MG63 (cell line): ENCODE measurements around the gene NFYC. TPM values are rescaled to one million over a fixed set of nuclear protein-coding genes. Genes with fewer than 3 reads are reported as not detected.

Source experiments
- DNase-seq: peaks from one replicate; pipeline ENCODE4 v3.0.0-alpha.2; 2020
- H3K27me3 ChIP-seq: fragments of 250-450 bp; sonication (Bioruptor Pico); 2 replicates; pipeline ENCODE4 v1.5.1; 2020; ENCODE audit warnings: mild to moderate bottlenecking, moderate library complexity
- H3K36me3 ChIP-seq: fragments of 250-450 bp; sonication (Bioruptor Pico); 2 replicates; pipeline ENCODE4 v1.5.1; 2020; ENCODE audit warnings: mild to moderate bottlenecking, moderate library complexity
- H3K4me3 ChIP-seq: fragments of 250-450 bp; sonication (Bioruptor Pico); 2 replicates; pipeline ENCODE4 v1.5.1; 2020; ENCODE audit warnings: mild to moderate bottlenecking, moderate library complexity
- H3K9me3 ChIP-seq: fragments of 250-450 bp; sonication (Bioruptor Pico); 2 replicates; pipeline ENCODE4 v1.5.1; 2020; ENCODE audit warnings: mild to moderate bottlenecking, moderate library complexity
- total RNA-seq: library from RNA; depleted of rRNA; stranded (reverse); fragments of >200 nt; shearing (Covaris generic); gene quantifications from 2 replicates; pipeline ENCODE4 v1.2.3, GENCODE V29; 2014; ENCODE audit warnings: low replicate concordance

The NFYC gene
- total RNA-seq, 1 experiment from 2014 or later, result 16.4 TPM

- Histone ChIP-seq H3K4me3 (no peak overlapping the region), H3K9me3 (peaks cover 8% of the 10 kb centered on the region), H3K36me3 (no peaks in the 10 kb centered on the region; the same call in 1 of the 2 replicates), H3K27me3 (no peaks in the 10 kb centered on the region)
- DNase-seq, result no peak
These were observed 82.9 kb downstream of the NFYC start for GRCh38 chr1:40774266-40774998.

DNA sequence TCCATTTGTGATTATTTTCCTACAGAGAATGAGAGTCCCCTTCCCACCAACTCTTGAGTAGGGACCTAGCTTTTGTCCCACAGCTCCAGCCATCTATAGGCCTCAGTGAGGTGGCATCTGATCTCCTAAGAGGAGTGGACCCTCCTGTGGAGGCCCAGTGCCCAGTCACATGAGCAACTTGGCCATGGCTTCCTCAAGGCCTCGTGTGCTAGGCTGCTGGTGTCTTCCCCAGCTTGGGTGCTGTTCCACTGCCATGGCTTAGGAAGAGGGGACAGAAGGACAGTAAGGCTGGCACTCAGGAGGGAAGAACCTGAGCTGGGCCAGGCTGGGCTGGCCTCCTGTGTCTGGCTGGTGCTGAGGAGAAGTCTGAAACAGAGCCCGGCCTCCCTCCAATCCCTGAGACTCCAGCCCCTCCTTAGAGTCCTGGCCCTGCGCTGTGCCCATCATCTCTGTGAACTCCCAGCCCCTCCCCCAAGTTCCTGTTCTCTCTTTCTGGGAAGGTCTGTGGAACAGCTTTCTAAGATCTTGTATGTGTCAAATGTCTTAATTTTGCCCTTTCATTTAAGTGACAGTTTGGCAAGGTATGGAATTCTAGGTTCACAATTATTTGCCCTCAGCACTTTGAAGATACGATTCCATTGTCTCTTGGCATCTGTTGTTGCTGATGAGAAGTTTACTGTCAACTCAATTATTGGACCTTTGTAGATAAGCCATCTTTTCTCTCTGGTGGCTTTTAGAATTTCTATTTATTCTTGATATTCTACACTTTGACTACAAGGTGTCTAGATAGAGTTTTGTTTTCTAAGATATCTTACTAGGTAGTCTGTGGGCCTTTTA is 85.0 kb downstream of the NFYC start:
- peaks cover 8% of the 10 kb centered on the region for H3K9me3 ChIP-seq
- H3K36me3 ChIP-seq, result no peaks in the 10 kb centered on the region; the same call in 1 of the 2 replicates
- no peak overlapping the region for H3K4me3 ChIP-seq
- no peaks in the 10 kb centered on the region for H3K27me3 ChIP-seq
- no peak for DNase-seq

GRCh38 chr1:40777224-40777970 is 85.9 kb downstream of the NFYC start:
- Histone ChIP-seq H3K36me3 (no peaks in the 10 kb centered on the region; the same call in 1 of the 2 replicates), H3K27me3 (no peaks in the 10 kb centered on the region), H3K9me3 (peaks cover 8% of the 10 kb centered on the region), H3K4me3 (no peak overlapping the region)
- DNase-seq, result no peak

DNA sequence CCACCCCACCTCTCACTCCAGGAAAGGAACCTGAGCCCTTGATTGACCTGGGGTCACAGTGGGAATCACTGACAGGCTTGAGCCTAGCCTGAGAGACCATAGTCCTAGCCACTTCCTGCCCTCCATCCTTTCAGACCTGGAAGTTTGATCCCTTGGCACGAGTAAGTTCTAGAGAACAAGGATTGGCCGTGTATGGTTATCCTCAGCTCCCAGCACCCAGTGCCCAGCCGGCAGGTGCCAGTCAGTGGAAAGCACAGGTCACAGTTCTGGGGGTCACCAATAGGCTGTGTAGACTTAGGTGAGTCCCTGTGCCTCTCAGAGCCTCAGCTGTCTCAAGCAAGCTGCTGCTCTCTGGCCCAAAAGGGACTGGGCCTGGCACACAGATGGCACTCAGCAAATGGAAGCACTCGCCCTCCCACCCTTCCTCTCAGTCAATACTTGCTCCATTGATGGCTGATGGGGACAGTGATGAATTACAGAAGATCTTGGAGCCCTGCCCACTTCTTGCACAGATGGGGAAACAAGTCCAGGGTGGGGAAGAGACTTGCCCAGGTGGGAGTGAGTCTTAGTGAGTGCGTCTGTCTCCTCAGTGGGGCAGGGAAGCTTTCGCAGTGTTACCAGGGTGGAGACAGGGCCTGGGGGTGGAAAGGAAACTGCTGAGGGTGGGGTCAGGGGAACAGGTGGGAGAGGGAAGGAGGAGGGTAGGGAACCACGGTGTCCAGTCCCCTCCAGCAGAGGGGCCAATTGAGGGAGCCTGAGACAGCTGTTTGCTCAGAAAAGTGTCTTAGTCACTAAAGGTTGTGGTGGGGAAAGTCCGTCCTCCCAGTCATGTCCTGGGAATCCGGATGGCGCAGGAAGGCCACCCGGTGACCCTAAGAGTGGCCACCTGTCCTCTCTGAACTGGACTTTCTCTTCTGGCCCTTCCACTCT is 89.4 kb downstream of the NFYC start:
- H3K36me3 ChIP-seq, result no peaks in the 10 kb centered on the region
- no peak for DNase-seq

GRCh38 chr1:40781608-40781971 is 90.1 kb downstream of the NFYC start:
- Histone ChIP-seq H3K27me3 (no peaks in the 10 kb centered on the region), H3K36me3 (no peaks in the 10 kb centered on the region), H3K4me3 (no peak overlapping the region), H3K9me3 (peaks cover 7% of the 10 kb centered on the region)
- no peak for DNase-seq

More for the DNA sequence above, 89.4 kb downstream of the NFYC start:
- Histone ChIP-seq H3K4me3 (no peak overlapping the region), H3K9me3 (peaks cover 8% of the 10 kb centered on the region), H3K27me3 (no peaks in the 10 kb centered on the region)

- no peaks in the 10 kb centered on the region for H3K27me3 ChIP-seq
- no peaks in the 10 kb centered on the region for H3K36me3 ChIP-seq
- peaks cover 1% of the 10 kb centered on the region for H3K9me3 ChIP-seq
- no peak for DNase-seq
- H3K4me3 ChIP-seq, result no peak overlapping the region
These were observed 91.0 kb downstream of the NFYC start for GRCh38 chr1:40782371-40782956.

GRCh38 chr1:40783001-40783905 is 91.7 kb downstream of the NFYC start, which contains the start of gene KCNQ4:
Gene KCNQ4, plus strand, starts transcription at chr1:40783787. Its CDS starts 307 bp downstream, at chr1:40784094.
- Histone ChIP-seq H3K9me3 (no peaks in the 10 kb centered on the region), H3K36me3 (no peaks in the 10 kb centered on the region), H3K4me3 (no peak within 1 kb of the TSS), H3K27me3 (no peaks in the 10 kb centered on the region)
- DNase-seq, result peak; percentile 52

- H3K4me3 ChIP-seq, result no peak overlapping the region
- no peak for DNase-seq
These were observed 92.8 kb downstream of the NFYC start for GRCh38 chr1:40784141-40784770.

GRCh38 chr1:40784771-40785151 is 93.3 kb downstream of the NFYC start:
- Histone ChIP-seq H3K36me3 (no peaks in the 10 kb centered on the region), H3K27me3 (no peaks in the 10 kb centered on the region), H3K4me3 (no peak overlapping the region), H3K9me3 (no peaks in the 10 kb centered on the region)
- DNase-seq, result no peak

More at GRCh38 chr1:40784141-40784770, 92.8 kb downstream of the NFYC start:
- Histone ChIP-seq H3K9me3 (no peaks in the 10 kb centered on the region), H3K36me3 (no peaks in the 10 kb centered on the region), H3K27me3 (no peaks in the 10 kb centered on the region)

GRCh38 chr1:40785446-40785845 is 93.9 kb downstream of the NFYC start:
- Histone ChIP-seq H3K27me3 (no peaks in the 10 kb centered on the region), H3K9me3 (no peaks in the 10 kb centered on the region), H3K4me3 (no peak overlapping the region), H3K36me3 (no peaks in the 10 kb centered on the region)
- DNase-seq, result no peak

DNA sequence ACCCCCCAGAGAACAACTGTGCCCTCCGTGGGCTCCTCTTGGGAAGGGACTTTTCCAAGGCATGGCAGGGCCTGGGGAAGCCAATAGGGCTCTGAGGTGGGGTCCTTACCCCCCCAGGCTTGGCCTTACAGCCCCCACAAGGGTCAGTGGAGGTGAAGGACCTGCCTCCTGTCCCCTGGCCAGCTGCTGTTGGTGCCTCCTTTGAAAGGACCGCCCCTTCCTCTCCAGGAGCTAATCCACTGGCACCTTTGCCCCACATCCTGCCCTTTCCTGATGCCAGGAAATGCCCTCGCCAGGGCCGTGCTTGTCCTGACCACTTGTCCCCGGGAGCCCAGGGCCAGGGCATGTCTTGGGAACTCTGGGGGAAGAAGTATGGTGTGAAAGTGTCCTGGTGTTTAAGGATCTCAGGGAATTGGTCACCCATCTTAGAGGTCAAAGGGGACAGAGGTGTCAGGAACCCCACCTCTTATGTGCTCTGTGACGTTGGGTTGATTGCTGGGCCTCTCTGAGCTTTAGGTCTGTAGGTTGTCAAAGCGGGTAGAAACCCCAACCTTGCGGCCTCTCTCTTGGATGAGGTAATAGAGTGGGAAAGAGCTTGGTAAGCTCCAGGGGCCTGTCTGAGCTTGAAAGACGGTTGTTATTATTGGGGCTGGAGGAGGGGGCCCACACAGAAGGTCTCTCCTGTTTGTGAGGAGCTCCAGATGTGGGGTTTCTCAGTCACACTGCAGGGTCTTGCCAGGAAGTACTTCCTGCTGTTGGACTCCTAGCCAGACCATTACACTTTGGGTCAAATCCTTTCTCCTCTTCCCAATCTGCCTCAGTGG is 94.9 kb downstream of the NFYC start:
- Histone ChIP-seq H3K27me3 (no peaks in the 10 kb centered on the region), H3K4me3 (no peak overlapping the region), H3K36me3 (no peaks in the 10 kb centered on the region), H3K9me3 (no peaks in the 10 kb centered on the region)
- DNase-seq, result no peak

- H3K9me3 ChIP-seq, result no peaks in the 10 kb centered on the region
- no peak overlapping the region for H3K4me3 ChIP-seq
- no peaks in the 10 kb centered on the region for H3K36me3 ChIP-seq
- H3K27me3 ChIP-seq, result no peaks in the 10 kb centered on the region
- no peak for DNase-seq
These were observed 95.6 kb downstream of the NFYC start for GRCh38 chr1:40786995-40787705.
